ENCODE measurements around the gene DLG2.

DLG2 gene

GRCh38 chr11:83583757-83584366, 2043.3 kb downstream of the DLG2 start:
- Histone ChIP-seq H3K9me3 (ENCODE audit: control insufficient read depth, insufficient read depth, low read length) (no peaks in the 10 kb centered on the region), H3K27me3 (ENCODE audit: control insufficient read depth, insufficient read depth, low read length) (no peaks in the 10 kb centered on the region), H3K4me3 (ENCODE audit: low read length) (no peak overlapping the region), H3K36me3 (ENCODE audit: control insufficient read depth, insufficient read depth, low read length) (no peaks in the 10 kb centered on the region; the same call in 1 of the 2 replicates), H3K4me1 (ENCODE audit: control insufficient read depth, insufficient read depth, low read length) (no peaks in the 10 kb centered on the region; the same call in 1 of the 2 replicates), H3K27ac (ENCODE audit: low read length) (no peak overlapping the region)
- WGBS (ENCODE audit: insufficient coverage, insufficient read length) = no CpG with 5 or more reads among the region's 3 CpGs
- no peak for DNase-seq (ENCODE audit: low read depth, low spot score)

- no peak overlapping the region for H3K27ac ChIP-seq (ENCODE audit: low read length)
- H3K9me3 ChIP-seq (ENCODE audit: control insufficient read depth, insufficient read depth, low read length) = no peaks in the 10 kb centered on the region
These were observed 2052.6 kb downstream of the DLG2 start for GRCh38 chr11:83574519-83574918.

GRCh38 chr11:83572581-83573496, 2054.3 kb downstream of the DLG2 start:
- H3K27ac ChIP-seq (ENCODE audit: low read length) = no peak overlapping the region
- WGBS (ENCODE audit: insufficient coverage, insufficient read length) = no CpG with 5 or more reads among the region's 5 CpGs
- no peaks in the 10 kb centered on the region for H3K4me1 ChIP-seq (ENCODE audit: control insufficient read depth, insufficient read depth, low read length)
- no peaks in the 10 kb centered on the region for H3K36me3 ChIP-seq (ENCODE audit: control insufficient read depth, insufficient read depth, low read length)
- no peak for DNase-seq (ENCODE audit: low read depth, low spot score)
- no peaks in the 10 kb centered on the region for H3K9me3 ChIP-seq (ENCODE audit: control insufficient read depth, insufficient read depth, low read length)
- no peak overlapping the region for H3K4me3 ChIP-seq (ENCODE audit: low read length)
- no peaks in the 10 kb centered on the region for H3K27me3 ChIP-seq (ENCODE audit: control insufficient read depth, insufficient read depth, low read length)

More at GRCh38 chr11:83574519-83574918, 2052.6 kb downstream of the DLG2 start:
- Histone ChIP-seq H3K27me3 (ENCODE audit: control insufficient read depth, insufficient read depth, low read length) (no peaks in the 10 kb centered on the region), H3K4me3 (ENCODE audit: low read length) (no peak overlapping the region), H3K36me3 (ENCODE audit: control insufficient read depth, insufficient read depth, low read length) (no peaks in the 10 kb centered on the region), H3K4me1 (ENCODE audit: control insufficient read depth, insufficient read depth, low read length) (no peaks in the 10 kb centered on the region; the same call in 1 of the 2 replicates)
- no CpG with 5 or more reads among the region's 2 CpGs for WGBS (ENCODE audit: insufficient coverage, insufficient read length)
- no peak for DNase-seq (ENCODE audit: low read depth, low spot score)

- H3K27ac ChIP-seq (ENCODE audit: low read length) = no peak overlapping the region
- no peaks in the 10 kb centered on the region for H3K9me3 ChIP-seq (ENCODE audit: control insufficient read depth, insufficient read depth, low read length)
- H3K4me3 ChIP-seq (ENCODE audit: low read length) = no peak overlapping the region
- no peaks in the 10 kb centered on the region for H3K36me3 ChIP-seq (ENCODE audit: control insufficient read depth, insufficient read depth, low read length)
- H3K27me3 ChIP-seq (ENCODE audit: control insufficient read depth, insufficient read depth, low read length) = no peaks in the 10 kb centered on the region
- H3K4me1 ChIP-seq (ENCODE audit: control insufficient read depth, insufficient read depth, low read length) = no peaks in the 10 kb centered on the region
- WGBS (ENCODE audit: insufficient coverage, insufficient read length) = no CpG with 5 or more reads among the region's 7 CpGs
- DNase-seq (ENCODE audit: low read depth, low spot score) = no peak
These were observed 2055.8 kb downstream of the DLG2 start for GRCh38 chr11:83571302-83571701.

DNA sequence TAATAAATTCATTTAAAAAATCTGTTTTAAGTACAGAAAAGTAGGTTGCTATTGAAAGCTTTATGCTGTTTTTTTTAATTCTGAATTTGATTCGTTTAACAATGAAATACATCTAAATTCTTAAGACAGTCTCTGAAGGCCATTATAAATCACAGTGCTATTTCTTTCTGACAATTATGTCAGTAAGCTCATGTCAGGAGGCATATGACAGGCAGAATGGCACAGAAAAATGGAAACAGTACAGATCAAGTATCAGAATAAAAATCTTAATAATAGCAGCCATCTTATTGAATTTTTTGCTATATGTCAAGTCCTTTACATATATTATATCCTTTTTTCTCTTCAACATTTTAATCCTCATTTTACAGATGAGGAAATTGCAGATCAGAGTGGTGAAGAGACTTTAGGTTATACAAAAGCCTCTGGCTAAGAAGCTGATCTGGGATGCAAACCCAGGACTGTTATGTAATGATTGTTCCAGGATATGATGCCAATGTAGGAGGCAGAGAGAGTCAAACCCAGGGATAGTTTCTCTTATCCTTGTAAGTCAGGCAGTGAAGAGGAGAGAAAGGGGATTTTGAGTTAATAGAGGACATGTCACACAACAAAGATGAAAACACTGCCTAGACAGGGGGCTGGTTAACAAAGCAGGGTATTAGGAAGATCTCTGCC, 2057.9 kb downstream of the DLG2 start:
- DNase-seq (ENCODE audit: low read depth, low spot score) = no peak
- Histone ChIP-seq H3K4me3 (ENCODE audit: low read length) (no peak overlapping the region), H3K9me3 (ENCODE audit: control insufficient read depth, insufficient read depth, low read length) (no peaks in the 10 kb centered on the region), H3K36me3 (ENCODE audit: control insufficient read depth, insufficient read depth, low read length) (no peaks in the 10 kb centered on the region), H3K4me1 (ENCODE audit: control insufficient read depth, insufficient read depth, low read length) (no peaks in the 10 kb centered on the region), H3K27ac (ENCODE audit: low read length) (no peak overlapping the region), H3K27me3 (ENCODE audit: control insufficient read depth, insufficient read depth, low read length) (no peaks in the 10 kb centered on the region)
- no CpG with 5 or more reads among the region's 1 CpG for WGBS (ENCODE audit: insufficient coverage, insufficient read length)

GRCh38 chr11:83568516-83568915, 2058.6 kb downstream of the DLG2 start:
- no peak overlapping the region for H3K27ac ChIP-seq (ENCODE audit: low read length)
- no peaks in the 10 kb centered on the region for H3K36me3 ChIP-seq (ENCODE audit: control insufficient read depth, insufficient read depth, low read length)
- DNase-seq (ENCODE audit: low read depth, low spot score) = no peak
- WGBS (ENCODE audit: insufficient coverage, insufficient read length) = no CpG with 5 or more reads among the region's 2 CpGs
- H3K9me3 ChIP-seq (ENCODE audit: control insufficient read depth, insufficient read depth, low read length) = no peaks in the 10 kb centered on the region
- H3K4me1 ChIP-seq (ENCODE audit: control insufficient read depth, insufficient read depth, low read length) = no peaks in the 10 kb centered on the region
- H3K4me3 ChIP-seq (ENCODE audit: low read length) = no peak overlapping the region
- no peaks in the 10 kb centered on the region for H3K27me3 ChIP-seq (ENCODE audit: control insufficient read depth, insufficient read depth, low read length)

DNA sequence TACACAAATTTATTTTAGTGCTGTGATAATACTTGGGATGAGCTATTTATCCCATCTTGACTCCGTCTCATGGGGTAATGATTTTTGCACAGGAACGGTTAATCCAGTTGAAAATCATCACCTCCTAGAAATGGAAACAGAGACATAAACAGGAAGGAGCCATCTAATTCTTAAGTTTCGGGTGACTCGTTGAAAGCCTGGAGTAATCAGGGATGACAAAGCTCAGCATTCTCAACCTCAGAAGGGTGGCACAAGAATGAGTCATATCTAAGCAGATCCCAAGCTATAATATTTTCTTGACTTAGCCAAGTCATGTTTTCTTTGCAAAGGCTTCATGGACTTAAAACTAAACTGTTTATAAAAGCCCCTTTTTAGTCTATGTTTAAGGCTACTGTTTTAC, 2060.2 kb downstream of the DLG2 start:
- Histone ChIP-seq H3K27ac (ENCODE audit: low read length) (no peak overlapping the region), H3K4me1 (ENCODE audit: control insufficient read depth, insufficient read depth, low read length) (no peaks in the 10 kb centered on the region), H3K9me3 (ENCODE audit: control insufficient read depth, insufficient read depth, low read length) (no peaks in the 10 kb centered on the region), H3K27me3 (ENCODE audit: control insufficient read depth, insufficient read depth, low read length) (no peaks in the 10 kb centered on the region), H3K36me3 (ENCODE audit: control insufficient read depth, insufficient read depth, low read length) (no peaks in the 10 kb centered on the region), H3K4me3 (ENCODE audit: low read length) (no peak overlapping the region)
- no CpG with 5 or more reads among the region's 4 CpGs for WGBS (ENCODE audit: insufficient coverage, insufficient read length)
- DNase-seq (ENCODE audit: low read depth, low spot score) = no peak

DNA sequence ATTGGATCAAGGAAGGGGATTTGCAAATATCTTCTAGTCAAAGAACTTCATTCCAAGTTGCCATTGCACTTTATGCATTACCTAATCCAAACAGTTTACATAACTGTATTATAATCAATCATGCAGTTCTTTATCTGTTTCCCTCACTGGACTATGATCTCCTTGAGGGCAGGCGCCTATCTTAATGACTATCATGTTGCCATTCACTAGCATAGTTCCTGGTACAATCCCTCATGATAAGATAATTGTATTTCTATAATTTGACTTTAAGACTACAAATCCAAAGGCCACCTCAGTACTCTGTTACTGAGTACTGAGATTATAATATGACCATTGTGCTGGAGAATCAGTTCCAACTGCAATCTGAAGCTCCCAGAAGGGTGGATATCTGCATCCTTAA, 2062.3 kb downstream of the DLG2 start:
- no peak overlapping the region for H3K4me3 ChIP-seq (ENCODE audit: low read length)
- no peak overlapping the region for H3K27ac ChIP-seq (ENCODE audit: low read length)
- DNase-seq (ENCODE audit: low read depth, low spot score) = no peak
- no CpG with 5 or more reads among the region's 1 CpG for WGBS (ENCODE audit: insufficient coverage, insufficient read length)
- no peaks in the 10 kb centered on the region for H3K9me3 ChIP-seq (ENCODE audit: control insufficient read depth, insufficient read depth, low read length)
- no peaks in the 10 kb centered on the region for H3K36me3 ChIP-seq (ENCODE audit: control insufficient read depth, insufficient read depth, low read length)
- no peaks in the 10 kb centered on the region for H3K4me1 ChIP-seq (ENCODE audit: control insufficient read depth, insufficient read depth, low read length)
- no peaks in the 10 kb centered on the region for H3K27me3 ChIP-seq (ENCODE audit: control insufficient read depth, insufficient read depth, low read length)

DNA sequence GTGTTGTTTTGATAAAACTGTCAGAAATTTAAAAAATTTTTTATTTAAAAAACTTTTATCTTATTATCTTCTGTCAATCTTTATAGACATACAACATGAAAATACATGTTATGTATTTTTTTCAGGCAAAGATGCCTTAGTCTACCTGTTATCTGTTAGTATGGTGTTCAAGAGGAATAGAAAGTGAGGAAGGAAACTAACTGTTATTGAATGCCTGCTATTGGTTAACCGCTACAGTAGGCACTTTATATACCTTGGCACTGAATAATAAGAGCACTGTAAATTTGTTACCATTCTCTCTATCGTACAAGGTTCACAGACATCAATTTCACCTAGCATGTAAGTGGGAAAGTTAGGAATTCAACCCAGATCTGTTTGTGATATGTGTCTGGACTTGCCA, 2068.9 kb downstream of the DLG2 start:
- Histone ChIP-seq H3K36me3 (ENCODE audit: control insufficient read depth, insufficient read depth, low read length) (no peaks in the 10 kb centered on the region), H3K27ac (ENCODE audit: low read length) (no peak overlapping the region), H3K4me3 (ENCODE audit: low read length) (no peak overlapping the region), H3K9me3 (ENCODE audit: control insufficient read depth, insufficient read depth, low read length) (no peaks in the 10 kb centered on the region), H3K4me1 (ENCODE audit: control insufficient read depth, insufficient read depth, low read length) (no peaks in the 10 kb centered on the region), H3K27me3 (ENCODE audit: control insufficient read depth, insufficient read depth, low read length) (no peaks in the 10 kb centered on the region)
- WGBS (ENCODE audit: insufficient coverage, insufficient read length) = no CpG with 5 or more reads among the region's 2 CpGs
- no peak for DNase-seq (ENCODE audit: low read depth, low spot score)

DNA sequence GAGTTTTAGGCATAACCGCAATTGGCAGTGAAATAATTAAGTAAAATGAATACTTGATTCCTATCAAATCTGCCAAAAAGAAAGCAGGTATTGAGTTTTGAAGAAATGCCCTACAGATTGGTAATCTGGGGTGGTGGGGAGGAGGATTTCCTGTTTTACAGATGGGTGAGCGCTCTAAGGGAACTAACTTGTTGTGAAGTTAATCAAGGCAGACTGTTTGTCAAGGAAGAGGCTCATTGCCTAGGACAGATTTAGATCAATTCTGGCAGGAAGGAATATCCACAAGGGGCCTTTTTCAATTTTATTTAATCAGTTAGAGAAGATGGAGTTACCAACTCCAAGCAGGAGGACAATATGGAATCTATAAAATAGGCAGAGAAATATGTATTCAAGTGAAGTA, 2069.5 kb downstream of the DLG2 start:
- H3K36me3 ChIP-seq (ENCODE audit: control insufficient read depth, insufficient read depth, low read length) = no peaks in the 10 kb centered on the region
- H3K9me3 ChIP-seq (ENCODE audit: control insufficient read depth, insufficient read depth, low read length) = no peaks in the 10 kb centered on the region
- H3K4me1 ChIP-seq (ENCODE audit: control insufficient read depth, insufficient read depth, low read length) = no peaks in the 10 kb centered on the region
- H3K27me3 ChIP-seq (ENCODE audit: control insufficient read depth, insufficient read depth, low read length) = no peaks in the 10 kb centered on the region
- WGBS (ENCODE audit: insufficient coverage, insufficient read length) = no CpG with 5 or more reads among the region's 2 CpGs
- no peak overlapping the region for H3K4me3 ChIP-seq (ENCODE audit: low read length)
- DNase-seq (ENCODE audit: low read depth, low spot score) = no peak
- no peak overlapping the region for H3K27ac ChIP-seq (ENCODE audit: low read length)

Data from iPS DF 6.9 (cell line).